Measurements from ENCODE around the gene ZNF281. TPM values are rescaled to one million over a fixed set of nuclear protein-coding genes. Genes with fewer than 3 reads are reported as not detected.

Gene ZNF281
- total and polyA plus RNA-seq, 4 donors: 4.9 to 18.4 (median 13.1) TPM

- Histone ChIP-seq H3K4me1 (ENCODE audit: control insufficient read depth in 4 of 4, insufficient read depth in 4 of 4, low read length in 3 of 4) (peaks cover 8 to 26% (median 12%) of the 10 kb centered on the region in 4 donors), H3K4me3 (ENCODE audit: low read depth in 1 of 3, low read length in 3 of 3) (no peak overlapping the region), H3K9me3 (ENCODE audit: control insufficient read depth in 4 of 4, low read length in 3 of 4) (no peaks in the 10 kb centered on the region), H3K27ac (ENCODE audit: low read depth in 1 of 2, low read length in 2 of 2) (peak overlapping the region; percentile 65 to 89), H3K36me3 (ENCODE audit: control insufficient read depth in 4 of 4, insufficient read depth in 3 of 4, low read depth in 1 of 4, low read length in 3 of 4) (no peaks in the 10 kb centered on the region), H3K27me3 (ENCODE audit: control insufficient read depth in 4 of 4, insufficient read depth in 4 of 4, low read length in 3 of 4) (no peaks in the 10 kb centered on the region), H3K9ac (ENCODE audit: low read depth in 1 of 2, low read length in 2 of 2) (no peak overlapping the region)
- DNase-seq (ENCODE audit: low spot score): no peak
- WGBS: 29% methylated on average over 1 of the region's 1 CpG
- TF ChIP-seq RAD21 (IDR thresholded peaks at IDR 0.05) (peak in 1 of 2 donors; percentile 1), ATF3 (IDR thresholded peaks at IDR 0.05) (no peak), MAX (IDR thresholded peaks at IDR 0.05) (no peak), ZBTB33 (IDR thresholded peaks at IDR 0.05) (peak; percentile 3), YY1 (IDR thresholded peaks at IDR 0.05) (peak; percentile 21), GABPA (IDR thresholded peaks at IDR 0.05 in 1 of 2, conservative IDR thresholded peaks at IDR 0.05 in 1 of 2) (no peak), JUND (IDR thresholded peaks at IDR 0.05) (peak; percentile 29 to 52), REST (IDR thresholded peaks at IDR 0.05) (peak; percentile 20), FOXA1 (IDR thresholded peaks at IDR 0.05) (no peak)
Observed at GRCh38 chr1:200379432-200379757, 30.4 kb downstream of the ZNF281 start.

GRCh38 chr1:200378096-200378495 lies 31.7 kb downstream of the ZNF281 start:
- Histone ChIP-seq H3K27me3 (ENCODE audit: control insufficient read depth in 4 of 4, insufficient read depth in 4 of 4, low read length in 3 of 4) (no peaks in the 10 kb centered on the region), H3K9ac (ENCODE audit: low read depth in 1 of 2, low read length in 2 of 2) (no peak overlapping the region), H3K27ac (ENCODE audit: low read depth in 1 of 2, low read length in 2 of 2) (no peak overlapping the region), H3K9me3 (ENCODE audit: control insufficient read depth in 4 of 4, low read length in 3 of 4) (no peaks in the 10 kb centered on the region), H3K4me3 (ENCODE audit: low read depth in 1 of 3, low read length in 3 of 3) (no peak overlapping the region), H3K36me3 (ENCODE audit: control insufficient read depth in 4 of 4, insufficient read depth in 3 of 4, low read depth in 1 of 4, low read length in 3 of 4) (no peaks in the 10 kb centered on the region), H3K4me1 (ENCODE audit: control insufficient read depth in 4 of 4, insufficient read depth in 4 of 4, low read length in 3 of 4) (peaks cover 7 to 33% (median 14%) of the 10 kb centered on the region in 4 donors)
- WGBS: 71% methylated on average over 1 of the region's 1 CpG
- no peak for DNase-seq (ENCODE audit: low spot score)
- TF ChIP-seq MAX (IDR thresholded peaks at IDR 0.05) (no peak), FOXA1 (IDR thresholded peaks at IDR 0.05) (no peak), HNF4G (IDR thresholded peaks at IDR 0.05) (no peak), SP1 (IDR thresholded peaks at IDR 0.05) (no peak), JUND (IDR thresholded peaks at IDR 0.05) (no peak), RXRA (IDR thresholded peaks at IDR 0.05) (no peak), TAF1 (conservative IDR thresholded peaks at IDR 0.05) (no peak), ATF3 (IDR thresholded peaks at IDR 0.05) (no peak), NR2F2 (IDR thresholded peaks at IDR 0.05) (no peak), EGR1 (IDR thresholded peaks at IDR 0.05; ENCODE audit: low read depth in 2 of 2) (no peak), RAD21 (IDR thresholded peaks at IDR 0.05) (no peak), HNF4A (conservative IDR thresholded peaks at IDR 0.05) (no peak), GABPA (IDR thresholded peaks at IDR 0.05 in 1 of 2, conservative IDR thresholded peaks at IDR 0.05 in 1 of 2) (no peak), CTCF (IDR thresholded peaks at IDR 0.05; ENCODE audit: low read depth, low read length, missing input control) (no peak), FOXA2 (IDR thresholded peaks at IDR 0.05) (no peak), REST (IDR thresholded peaks at IDR 0.05) (no peak), YY1 (IDR thresholded peaks at IDR 0.05) (no peak)

All from liver (tissue), 9 donors.